ENCODE measurements around the gene FHAD1.

FHAD1 gene

DNA sequence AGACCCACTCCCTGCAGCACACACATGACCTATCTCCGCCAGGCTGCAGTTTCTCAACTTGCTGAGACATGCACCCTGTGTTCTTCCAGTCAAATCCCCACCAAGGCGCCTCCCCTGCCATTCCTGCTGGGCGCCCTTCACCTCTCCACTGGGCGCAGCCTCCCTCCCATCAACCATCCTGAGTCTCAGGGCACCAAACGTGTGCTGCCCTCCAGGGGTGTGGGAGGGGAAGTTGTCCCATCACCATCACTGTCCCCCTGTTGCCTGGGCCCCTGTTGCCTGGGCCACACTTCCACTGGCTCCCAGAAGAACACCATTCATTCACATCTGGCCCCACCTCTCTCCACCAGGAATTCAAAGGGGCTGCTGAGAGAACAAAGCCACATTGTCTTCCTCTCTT is 117.7 kb downstream of the FHAD1 start:
- TF ChIP-seq RAD21 (IDR thresholded peaks at IDR 0.05; ENCODE audit: low read depth) (peak; percentile 17; the same call in 1 of the 2 replicates), ZBTB7A (IDR thresholded peaks at IDR 0.05; ENCODE audit: low read depth) (no peak)

DNA sequence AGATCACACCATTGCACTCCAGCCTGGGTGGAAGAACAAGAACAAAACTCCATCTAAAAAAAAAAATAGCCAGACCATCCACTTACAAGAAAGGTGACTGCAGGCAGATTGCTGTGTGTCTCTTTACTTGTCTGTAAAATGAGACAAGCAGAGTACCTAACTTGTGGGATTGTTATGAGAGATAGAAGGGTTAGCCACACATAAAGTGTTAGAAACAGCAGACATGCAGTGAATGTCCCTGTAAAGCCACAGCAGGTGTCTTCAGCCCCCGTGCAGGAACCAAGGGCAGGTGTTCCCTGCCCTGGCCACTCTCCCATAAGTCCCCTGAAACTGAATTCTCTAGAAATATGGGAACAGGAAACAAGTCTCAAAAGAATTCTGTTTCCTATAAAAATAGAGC is 121.9 kb downstream of the FHAD1 start:
- TF ChIP-seq ZBTB7A (IDR thresholded peaks at IDR 0.05; ENCODE audit: low read depth) (no peak), TAF1 (IDR thresholded peaks at IDR 0.05; ENCODE audit: low read depth) (no peak), RAD21 (IDR thresholded peaks at IDR 0.05; ENCODE audit: low read depth) (no peak), TCF12 (IDR thresholded peaks at IDR 0.05; ENCODE audit: low read depth) (no peak), YY1 (IDR thresholded peaks at IDR 0.05; ENCODE audit: low read depth) (no peak), FOXM1 (IDR thresholded peaks at IDR 0.05; ENCODE audit: borderline replicate concordance, low read depth) (no peak), CEBPB (IDR thresholded peaks at IDR 0.05) (no peak), TEAD4 (IDR thresholded peaks at IDR 0.05) (no peak), NFIC (IDR thresholded peaks at IDR 0.05) (no peak)
- TF ChIP-seq, protein P1, sequence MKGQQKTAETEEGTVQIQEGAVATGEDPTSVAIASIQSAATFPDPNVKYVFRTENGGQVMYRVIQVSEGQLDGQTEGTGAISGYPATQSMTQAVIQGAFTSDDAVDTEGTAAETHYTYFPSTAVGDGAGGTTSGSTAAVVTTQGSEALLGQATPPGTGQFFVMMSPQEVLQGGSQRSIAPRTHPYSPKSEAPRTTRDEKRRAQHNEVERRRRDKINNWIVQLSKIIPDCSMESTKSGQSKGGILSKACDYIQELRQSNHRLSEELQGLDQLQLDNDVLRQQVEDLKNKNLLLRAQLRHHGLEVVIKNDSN (IDR thresholded peaks at IDR 0.05), result no peak
- TF ChIP-seq, protein P2, sequence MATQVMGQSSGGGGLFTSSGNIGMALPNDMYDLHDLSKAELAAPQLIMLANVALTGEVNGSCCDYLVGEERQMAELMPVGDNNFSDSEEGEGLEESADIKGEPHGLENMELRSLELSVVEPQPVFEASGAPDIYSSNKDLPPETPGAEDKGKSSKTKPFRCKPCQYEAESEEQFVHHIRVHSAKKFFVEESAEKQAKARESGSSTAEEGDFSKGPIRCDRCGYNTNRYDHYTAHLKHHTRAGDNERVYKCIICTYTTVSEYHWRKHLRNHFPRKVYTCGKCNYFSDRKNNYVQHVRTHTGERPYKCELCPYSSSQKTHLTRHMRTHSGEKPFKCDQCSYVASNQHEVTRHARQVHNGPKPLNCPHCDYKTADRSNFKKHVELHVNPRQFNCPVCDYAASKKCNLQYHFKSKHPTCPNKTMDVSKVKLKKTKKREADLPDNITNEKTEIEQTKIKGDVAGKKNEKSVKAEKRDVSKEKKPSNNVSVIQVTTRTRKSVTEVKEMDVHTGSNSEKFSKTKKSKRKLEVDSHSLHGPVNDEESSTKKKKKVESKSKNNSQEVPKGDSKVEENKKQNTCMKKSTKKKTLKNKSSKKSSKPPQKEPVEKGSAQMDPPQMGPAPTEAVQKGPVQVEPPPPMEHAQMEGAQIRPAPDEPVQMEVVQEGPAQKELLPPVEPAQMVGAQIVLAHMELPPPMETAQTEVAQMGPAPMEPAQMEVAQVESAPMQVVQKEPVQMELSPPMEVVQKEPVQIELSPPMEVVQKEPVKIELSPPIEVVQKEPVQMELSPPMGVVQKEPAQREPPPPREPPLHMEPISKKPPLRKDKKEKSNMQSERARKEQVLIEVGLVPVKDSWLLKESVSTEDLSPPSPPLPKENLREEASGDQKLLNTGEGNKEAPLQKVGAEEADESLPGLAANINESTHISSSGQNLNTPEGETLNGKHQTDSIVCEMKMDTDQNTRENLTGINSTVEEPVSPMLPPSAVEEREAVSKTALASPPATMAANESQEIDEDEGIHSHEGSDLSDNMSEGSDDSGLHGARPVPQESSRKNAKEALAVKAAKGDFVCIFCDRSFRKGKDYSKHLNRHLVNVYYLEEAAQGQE (IDR thresholded peaks at IDR 0.05; ENCODE audit: low read depth), result no peak

DNA sequence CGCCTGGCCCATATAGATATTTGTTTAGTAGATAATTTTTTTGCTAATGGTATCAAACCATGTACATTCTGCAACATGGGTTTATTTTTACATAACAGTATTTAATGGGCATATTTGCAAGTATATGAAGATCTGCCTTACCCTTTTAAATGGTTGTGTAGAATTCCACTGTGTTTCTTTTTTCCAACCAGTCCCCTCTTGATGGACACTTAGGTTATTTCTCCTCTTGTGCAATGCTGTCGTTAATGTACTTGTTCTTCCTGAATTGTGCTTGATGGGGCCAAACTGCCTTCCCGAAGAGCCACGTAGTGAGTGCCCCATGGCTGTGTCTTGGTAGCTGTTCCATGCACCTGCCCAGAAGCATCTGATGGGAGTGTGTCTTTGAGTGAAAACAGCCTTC is 123.2 kb downstream of the FHAD1 start:
- TF ChIP-seq, protein P3, sequence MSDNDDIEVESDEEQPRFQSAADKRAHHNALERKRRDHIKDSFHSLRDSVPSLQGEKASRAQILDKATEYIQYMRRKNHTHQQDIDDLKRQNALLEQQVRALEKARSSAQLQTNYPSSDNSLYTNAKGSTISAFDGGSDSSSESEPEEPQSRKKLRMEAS (IDR thresholded peaks at IDR 0.05), result no peak
- TF ChIP-seq, protein P2 (IDR thresholded peaks at IDR 0.05; ENCODE audit: low read depth), result no peak
- TF ChIP-seq EGR1 (IDR thresholded peaks at IDR 0.05) (no peak), TAF1 (IDR thresholded peaks at IDR 0.05; ENCODE audit: low read depth) (no peak), NFIC (IDR thresholded peaks at IDR 0.05) (no peak), RAD21 (IDR thresholded peaks at IDR 0.05; ENCODE audit: low read depth) (no peak), CREB1 (IDR thresholded peaks at IDR 0.05; ENCODE audit: low read depth) (no peak), EP300 (IDR thresholded peaks at IDR 0.05; ENCODE audit: borderline replicate concordance) (no peak), TCF12 (IDR thresholded peaks at IDR 0.05; ENCODE audit: low read depth) (no peak), CEBPB (IDR thresholded peaks at IDR 0.05) (no peak), ZBTB7A (IDR thresholded peaks at IDR 0.05; ENCODE audit: low read depth) (no peak)
- TF ChIP-seq, protein P1 (IDR thresholded peaks at IDR 0.05), result no peak

DNA sequence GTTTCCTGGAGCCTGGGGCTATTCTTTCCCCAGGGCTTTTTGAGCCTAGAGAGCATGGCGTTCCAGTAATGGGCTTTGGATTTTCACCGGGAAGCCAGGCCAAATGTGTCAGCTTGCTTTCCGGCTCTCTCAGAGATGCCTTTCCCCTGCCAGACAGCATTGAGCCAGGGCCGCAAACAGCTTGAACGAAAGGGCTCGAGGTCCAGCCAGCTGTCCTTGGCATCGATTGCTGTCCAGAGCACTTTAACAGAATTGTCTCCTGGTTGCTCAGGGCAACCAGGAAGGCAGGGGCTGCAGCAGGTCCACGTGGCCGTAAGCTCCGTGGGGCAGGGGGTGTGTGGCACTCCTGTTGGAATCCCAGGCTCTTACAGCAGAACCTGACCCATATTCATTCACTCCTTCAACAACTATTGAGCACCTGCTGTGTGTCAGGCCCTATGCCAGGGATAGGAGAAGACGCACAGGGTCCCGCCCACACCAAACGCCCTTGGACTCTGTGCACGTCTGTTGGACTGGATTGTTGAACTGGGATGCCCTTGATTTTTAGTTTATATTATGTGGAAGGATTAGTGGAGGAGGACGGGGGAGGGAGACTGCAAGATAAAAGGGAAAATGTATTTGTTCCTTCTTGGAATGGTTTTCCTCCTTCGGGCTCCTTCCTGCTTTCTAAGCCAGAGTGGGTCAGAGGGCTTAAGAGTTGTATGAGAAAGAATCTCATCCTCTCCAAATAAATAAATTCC is 123.9 kb downstream of the FHAD1 start:
- TF ChIP-seq TAF1 (IDR thresholded peaks at IDR 0.05; ENCODE audit: low read depth) (no peak), ZBTB7A (IDR thresholded peaks at IDR 0.05; ENCODE audit: low read depth) (no peak), RAD21 (IDR thresholded peaks at IDR 0.05; ENCODE audit: low read depth) (no peak), EP300 (IDR thresholded peaks at IDR 0.05; ENCODE audit: borderline replicate concordance) (no peak), FOXM1 (IDR thresholded peaks at IDR 0.05; ENCODE audit: borderline replicate concordance, low read depth) (no peak), TCF12 (IDR thresholded peaks at IDR 0.05; ENCODE audit: low read depth) (no peak), CREB1 (IDR thresholded peaks at IDR 0.05; ENCODE audit: low read depth) (no peak), TEAD4 (IDR thresholded peaks at IDR 0.05) (no peak), EGR1 (IDR thresholded peaks at IDR 0.05) (no peak), NFIC (IDR thresholded peaks at IDR 0.05) (no peak), YY1 (IDR thresholded peaks at IDR 0.05; ENCODE audit: low read depth) (no peak)
- TF ChIP-seq, protein P3 (IDR thresholded peaks at IDR 0.05), result no peak
- TF ChIP-seq, protein P1 (IDR thresholded peaks at IDR 0.05), result no peak
- TF ChIP-seq, protein P2 (IDR thresholded peaks at IDR 0.05; ENCODE audit: low read depth), result no peak
